C1 segment of cervical spinal cord (tissue), 14 donors: ENCODE results near the gene MROH2A.

Experiments
- DNase-seq, 14 donors: peaks; one replicate each; lab custom pipeline; 2025; lab: John Stamatoyannopoulos, UW

MROH2A gene

GRCh38 chr2:233837694-233838229, 59.6 kb downstream of the MROH2A start:
- no peak for DNase-seq

- no peak for DNase-seq
Measured at GRCh38 chr2:233838251-233838650, 60.1 kb downstream of the MROH2A start.

- DNase-seq = no peak
Measured at GRCh38 chr2:233838726-233839446, 60.8 kb downstream of the MROH2A start.

GRCh38 chr2:233839447-233839820, 61.3 kb downstream of the MROH2A start:
- DNase-seq = no peak

GRCh38 chr2:233840520-233840919, 62.4 kb downstream of the MROH2A start:
- DNase-seq = no peak

GRCh38 chr2:233841183-233841582, 63.1 kb downstream of the MROH2A start:
- no peak for DNase-seq

GRCh38 chr2:233844064-233844807, 66.1 kb downstream of the MROH2A start:
- no peak for DNase-seq

GRCh38 chr2:233844836-233845235, 66.7 kb downstream of the MROH2A start:
- DNase-seq = no peak

GRCh38 chr2:233845301-233846060, 67.4 kb downstream of the MROH2A start:
- DNase-seq = no peak

GRCh38 chr2:233846387-233847247, 68.5 kb downstream of the MROH2A start:
- DNase-seq = no peak

GRCh38 chr2:233847248-233847898, 69.2 kb downstream of the MROH2A start:
- no peak for DNase-seq

GRCh38 chr2:233848276-233848675, 70.1 kb downstream of the MROH2A start:
- no peak for DNase-seq

GRCh38 chr2:233849607-233850271, 71.6 kb downstream of the MROH2A start:
- no peak for DNase-seq

- DNase-seq = no peak
Measured at GRCh38 chr2:233850745-233851144, 72.6 kb downstream of the MROH2A start.

- DNase-seq = no peak
Measured at GRCh38 chr2:233851169-233851568, 73.0 kb downstream of the MROH2A start.

GRCh38 chr2:233852056-233852455, 73.9 kb downstream of the MROH2A start:
- no peak for DNase-seq

GRCh38 chr2:233853353-233853752, 75.2 kb downstream of the MROH2A start:
- DNase-seq = no peak

GRCh38 chr2:233853883-233854240, 75.7 kb downstream of the MROH2A start:
- no peak for DNase-seq

- DNase-seq = peak; percentile 48 to 94 (median 88)
Measured at GRCh38 chr2:233854241-233854981, 76.3 kb downstream of the MROH2A start, which contains the start of gene HJURP. TSS of gene HJURP (minus strand) at chr2:233854535. CDS start at chr2:233854500, 35 bp downstream.
